Heart right ventricle (tissue), 16 donors: ENCODE measurements around the gene LRCH4. TPM values are rescaled to one million over a fixed set of nuclear protein-coding genes. Genes with fewer than 3 reads are reported as not detected.

Experiments used
- ATAC-seq, 8 donors: fragments of 200-7000 bp; cut with Tn5 transposase; one replicate each; pipeline ENCODE4 v1.9.1; 2020; ENCODE audit warnings: mild to moderate bottlenecking in 8 of 8, moderate library complexity in 8 of 8, moderate number of reproducible peaks in 1 of 8
- DNase-seq, 2 donors: peaks; one replicate each; pipeline ENCODE4 v3.0.0-alpha.2; 2020
- H3K27ac ChIP-seq, 10 donors: fragments of 200-600 bp; sonication (generic) in 2 of 10; one replicate each; pipeline versions ENCODE4 v1.5.0 to v1.8.0; 2020 to 2022; ENCODE audit warnings: mild to moderate bottlenecking in 3 of 10
- H3K27me3 ChIP-seq, 7 donors: fragments of 200-600 bp; one replicate each; pipeline ENCODE4 v1.8.0; 2021 to 2022; ENCODE audit warnings: mild to moderate bottlenecking in 2 of 7
- H3K36me3 ChIP-seq, 9 donors: fragments of 200-600 bp; sonication (generic) in 1 of 9; one replicate each; pipeline versions ENCODE4 v1.5.0 to v1.8.0; 2020 to 2022; ENCODE audit warnings: mild to moderate bottlenecking in 2 of 9
- H3K4me1 ChIP-seq, 9 donors: fragments of 200-600 bp; sonication (generic) in 1 of 9; one replicate each; pipeline versions ENCODE4 v1.5.0 to v1.8.0; 2020 to 2022; ENCODE audit warnings: mild to moderate bottlenecking in 4 of 9
- H3K4me3 ChIP-seq, 10 donors: fragments of 200-600 bp; sonication (generic) in 2 of 10; one replicate each; pipeline versions ENCODE4 v1.5.0 to v1.8.0; 2020 to 2022; ENCODE audit warnings: mild to moderate bottlenecking in 7 of 10, moderate library complexity in 2 of 10
- H3K9me3 ChIP-seq, 11 donors: fragments of 200-600 bp in 10 of 11; sonication (generic) in 2 of 11; one replicate each; pipeline versions ENCODE4 v1.5.0 to v1.8.0; 2013 to 2022; ENCODE audit warnings: mild to moderate bottlenecking in 2 of 11, control low read depth in 1 of 11, moderate library complexity in 1 of 11
- WGBS, 2 donors: extraction: QIAGEN DNeasy Blood & Tissue Kit; methylation state at CpG; one replicate each; pipeline ENCODE4 v1.1.7; 2013; ENCODE audit warnings: inconsistent platforms in 1 of 2; 5-methylcytosine and 5-hydroxymethylcytosine counted together
- intact Hi-C, 10 donors: fragments of 100-400 bp; cut with DNase I; formaldehyde crosslinking; loops; one replicate each; pipeline versions ENCODE4 v1.11.1 to v1.14.2; 2022
- long read RNA-seq, 3 donors: library from polyadenylated mRNA; unstranded; transcript quantifications; one replicate each; pipeline ENCODE4 v2.0.0, GENCODE V29; 2020 to 2021
- polyA plus RNA-seq, 2 donors: library from polyadenylated mRNA; stranded (reverse); fragments of 200-250 nt; gene quantifications; one replicate each; pipeline ENCODE4 v1.2.3, GENCODE V29; 2013
- total RNA-seq, 10 donors: library from RNA; stranded (reverse); fragmentation: NEBNext Ultra II Directional in 3 of 10; extraction: Animal tissue kit (Norgen Biotek cat#: 25700) in 3 of 10; gene quantifications; one replicate each; pipeline versions ENCODE4 v1.2.1 to v1.2.4, GENCODE V29; 2021 to 2023
- TF ChIP-seq, protein P1 (sequence below), 9 donors: fragments of 200-600 bp; sonication (generic) in 2 of 9; IDR thresholded peaks; one replicate each; pipeline versions ENCODE4 v1.5.0 to v1.8.0; 2021 to 2022; ENCODE audit warnings: antibody characterized with exemption in 9 of 9, mild to moderate bottlenecking in 5 of 9, moderate library complexity in 1 of 9
- donor health status: Arrhythmogenic right ventricular cardiomyopathy.
- donor health status: ischemic (EF 13 %, LVEDD 7.1; RV severe dilation, severe dysfunction).
- donor health status: healthy with polysubstance abuse.
- donor health status: DM: no; HTN: yes; CAD: no.
- donor health status: DM: no; HTN: no; CAD: no.
- donor health status: ischemic (EF 25% LVEDD 6.9; RV normal size, moderate dysfunction).
- donor health status: ischemic (EF 25% LVEDD 5.7; RV mildly dilated, moderate dysfunction).
- donor health status: healthy.
- donor health status: DM: yes; HTN: yes; CAD: no.
- donor health status: Ischemic cardiomyopathy.
- donor health status: ischemic (EF 35%, LVEDD 5.7; RV mildly dilated, moderate dysfunction).
- donor health status: nonischemic (EF 11% LVEDD 7.7; RV severe dilation, severe dysfunction).
- donor health status: DM: yes; HTN: yes; CAD: no.
- donor health status: PGD.
- donor health status: ischemic (EF 29% LVEDD 5.4; RV normal size, mild dysfunction).
- donor health status: nonischemic (EF 23%, LVEDD 6.1; RV moderate dilation, normal function).

The LRCH4 gene, protein sequence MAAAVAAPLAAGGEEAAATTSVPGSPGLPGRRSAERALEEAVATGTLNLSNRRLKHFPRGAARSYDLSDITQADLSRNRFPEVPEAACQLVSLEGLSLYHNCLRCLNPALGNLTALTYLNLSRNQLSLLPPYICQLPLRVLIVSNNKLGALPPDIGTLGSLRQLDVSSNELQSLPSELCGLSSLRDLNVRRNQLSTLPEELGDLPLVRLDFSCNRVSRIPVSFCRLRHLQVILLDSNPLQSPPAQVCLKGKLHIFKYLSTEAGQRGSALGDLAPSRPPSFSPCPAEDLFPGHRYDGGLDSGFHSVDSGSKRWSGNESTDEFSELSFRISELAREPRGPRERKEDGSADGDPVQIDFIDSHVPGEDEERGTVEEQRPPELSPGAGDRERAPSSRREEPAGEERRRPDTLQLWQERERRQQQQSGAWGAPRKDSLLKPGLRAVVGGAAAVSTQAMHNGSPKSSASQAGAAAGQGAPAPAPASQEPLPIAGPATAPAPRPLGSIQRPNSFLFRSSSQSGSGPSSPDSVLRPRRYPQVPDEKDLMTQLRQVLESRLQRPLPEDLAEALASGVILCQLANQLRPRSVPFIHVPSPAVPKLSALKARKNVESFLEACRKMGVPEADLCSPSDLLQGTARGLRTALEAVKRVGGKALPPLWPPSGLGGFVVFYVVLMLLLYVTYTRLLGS
- total RNA-seq (10 to 100 TPM; 18.4 to 37.9 (median 23.6) TPM), polyA plus RNA-seq (10 to 100 TPM; 36.1 to 57.6 TPM)
- long read RNA-seq, donor 1, partial matches to known transcripts: 6 of 13 reads
- long read RNA-seq, donor 1, other reads (novel, unspliced or antisense): 5 of 13 reads
- long read RNA-seq, donor 2, partial matches to known transcripts: 0 of 6 reads
- long read RNA-seq, donor 2, other reads (novel, unspliced or antisense): 4 of 6 reads
- long read RNA-seq, donor 3, partial matches to known transcripts: 3 of 5 reads
- long read RNA-seq, donor 3, other reads (novel, unspliced or antisense): 2 of 5 reads

GRCh38 chr7:100585511-100586265, at the start of gene LRCH4:
LRCH4 (minus strand) TSS chr7:100586129; CDS start chr7:100586100, 29 bp downstream.
- H3K36me3 ChIP-seq: peaks cover 0 to 25% (median 19%) of the 10 kb centered on the region in 9 donors
- ATAC-seq (peak in 4 of 8 donors; percentile 5 to 60 (median 18)), DNase-seq (peak in 1 of 2 donors; percentile 65)
- H3K27me3 ChIP-seq: peaks cover 0 to 14% (median 0%) of the 10 kb centered on the region in 7 donors
- 0 to 1% methylated on average over 59 to 61 of the region's 61 CpGs for whole genome bisulfite sequencing, 2 donors
- H3K4me3 ChIP-seq: peak within 1 kb of the TSS; percentile 80 to 100 (median 96)
- peaks cover 8 to 64% (median 48%) of the 10 kb centered on the region in 9 donors for H3K4me1 ChIP-seq
- no peaks in the 10 kb centered on the region for H3K9me3 ChIP-seq
- intact Hi-C loops: loop anchor here in 3 of 10 donors (1.0 to 2.0 kb wide), 5 partner anchors 17 to 88 kb away; partner anchors contain the start of genes AGFG2 (in 1 of the 3), GNB2 (in 1 of the 3), MOSPD3 (in 1 of the 3) and PCOLCE (in 1 of the 3)
- H3K27ac ChIP-seq: peak within 1 kb of the TSS; percentile 90 to 98 (median 94)
- TF ChIP-seq, protein P1, sequence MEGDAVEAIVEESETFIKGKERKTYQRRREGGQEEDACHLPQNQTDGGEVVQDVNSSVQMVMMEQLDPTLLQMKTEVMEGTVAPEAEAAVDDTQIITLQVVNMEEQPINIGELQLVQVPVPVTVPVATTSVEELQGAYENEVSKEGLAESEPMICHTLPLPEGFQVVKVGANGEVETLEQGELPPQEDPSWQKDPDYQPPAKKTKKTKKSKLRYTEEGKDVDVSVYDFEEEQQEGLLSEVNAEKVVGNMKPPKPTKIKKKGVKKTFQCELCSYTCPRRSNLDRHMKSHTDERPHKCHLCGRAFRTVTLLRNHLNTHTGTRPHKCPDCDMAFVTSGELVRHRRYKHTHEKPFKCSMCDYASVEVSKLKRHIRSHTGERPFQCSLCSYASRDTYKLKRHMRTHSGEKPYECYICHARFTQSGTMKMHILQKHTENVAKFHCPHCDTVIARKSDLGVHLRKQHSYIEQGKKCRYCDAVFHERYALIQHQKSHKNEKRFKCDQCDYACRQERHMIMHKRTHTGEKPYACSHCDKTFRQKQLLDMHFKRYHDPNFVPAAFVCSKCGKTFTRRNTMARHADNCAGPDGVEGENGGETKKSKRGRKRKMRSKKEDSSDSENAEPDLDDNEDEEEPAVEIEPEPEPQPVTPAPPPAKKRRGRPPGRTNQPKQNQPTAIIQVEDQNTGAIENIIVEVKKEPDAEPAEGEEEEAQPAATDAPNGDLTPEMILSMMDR (IDR thresholded peaks at IDR 0.05): no peak

- H3K36me3 ChIP-seq: no peaks in the 10 kb centered on the region
- peak overlapping the region; percentile 36 to 63 (median 52) for H3K4me3 ChIP-seq
- 0 to 3% methylated on average over 64 to 72 of the region's 72 CpGs for WGBS, 2 donors
- ATAC-seq (peak; percentile 44 to 77 (median 60)), DNase-seq (peak; percentile 19 to 41)
- peak overlapping the region in 1 of 10 donors; percentile 56 for H3K27ac ChIP-seq
- H3K27me3 ChIP-seq: peaks cover 0 to 48% (median 25%) of the 10 kb centered on the region in 7 donors
- H3K9me3 ChIP-seq: no peaks in the 10 kb centered on the region
- TF ChIP-seq, protein P1 (IDR thresholded peaks at IDR 0.05): peak in 6 of 9 donors; percentile 12 to 38 (median 24)
- intact Hi-C loops: loop anchor here in 1 of 10 donors (5.0 kb wide), 1 partner anchor 34 kb away; no protein-coding TSS in a partner anchor
- peaks cover 0 to 13% (median 11%) of the 10 kb centered on the region in 9 donors for H3K4me1 ChIP-seq
Measured at GRCh38 chr7:100632951-100633717, 47.2 kb upstream of the LRCH4 start.

- peaks cover 0 to 41% (median 20%) of the 10 kb centered on the region in 7 donors for H3K27me3 ChIP-seq
- ATAC-seq (no peak), DNase-seq (no peak)
- H3K4me3 ChIP-seq: no peak overlapping the region
- TF ChIP-seq, protein P1 (IDR thresholded peaks at IDR 0.05): no peak
- no peaks in the 10 kb centered on the region for H3K36me3 ChIP-seq
- H3K27ac ChIP-seq: no peak overlapping the region
- H3K9me3 ChIP-seq: no peaks in the 10 kb centered on the region
- 90 to 93% methylated on average over 4 of the region's 4 CpGs for WGBS, 2 donors
- intact Hi-C loops: loop anchor here in 1 of 10 donors (5.0 kb wide), 1 partner anchor 37 kb away; no protein-coding TSS in a partner anchor
- H3K4me1 ChIP-seq: peaks cover 3 to 24% (median 19%) of the 10 kb centered on the region in 9 donors
Measured at GRCh38 chr7:100630066-100630465, 44.1 kb upstream of the LRCH4 start.
